Fibroblast of skin of left quadriceps (primary cell): ENCODE measurements around the gene CKAP4.

Source experiments
- DNase-seq, 2 experiments: peaks; one replicate each; pipeline ENCODE4 v3.0.0-alpha.2; 2013; ENCODE audit warnings: low read depth in 2 of 2

Gene CKAP4

DNA sequence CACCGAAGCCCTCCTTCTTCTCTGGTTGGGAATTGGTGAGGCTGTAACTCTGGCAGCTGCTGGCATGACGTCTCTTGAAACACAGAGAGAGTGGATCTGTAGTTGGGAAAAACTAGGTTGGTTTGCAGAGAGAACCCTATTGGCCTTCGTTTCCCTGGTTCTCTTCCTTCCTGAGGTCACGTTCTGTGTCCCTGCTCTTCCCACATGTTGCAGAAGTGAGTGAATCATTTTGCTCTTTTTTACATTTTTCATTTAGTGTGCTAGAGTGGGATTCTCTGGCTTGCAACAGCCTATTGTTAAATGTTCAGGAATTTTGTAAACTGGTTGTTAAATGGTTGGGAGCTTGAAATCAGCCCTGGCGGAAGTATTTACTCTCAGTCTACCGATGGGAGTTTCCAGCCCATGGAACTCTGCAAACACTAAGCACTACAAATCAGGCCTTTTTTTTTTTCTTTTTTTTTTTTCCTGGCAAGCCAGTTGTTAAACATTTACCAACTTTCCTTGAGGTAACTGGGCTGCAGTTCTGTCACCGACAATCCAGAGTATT lies 26.8 kb upstream of the CKAP4 start:
- no peak for DNase-seq

DNA sequence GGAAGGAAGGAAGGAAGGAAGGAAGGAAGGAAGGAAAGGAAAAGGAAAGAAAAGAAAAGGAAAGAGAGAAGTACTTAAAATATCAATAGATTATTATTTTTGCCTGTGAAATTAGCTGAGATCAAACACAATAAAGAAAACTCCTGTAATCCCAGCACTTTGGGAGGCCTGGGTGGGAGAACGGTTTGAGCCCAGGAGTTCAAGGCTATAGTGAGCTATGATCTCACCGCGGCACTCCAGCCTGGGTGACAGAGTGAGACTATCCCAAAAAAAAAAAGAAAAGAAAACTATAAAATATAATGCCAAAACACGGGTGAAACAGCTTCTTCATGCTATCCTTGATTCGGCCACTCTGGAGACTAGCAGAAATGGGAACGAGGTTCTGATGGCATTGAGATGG lies 26.2 kb upstream of the CKAP4 start:
- DNase-seq: no peak

DNA sequence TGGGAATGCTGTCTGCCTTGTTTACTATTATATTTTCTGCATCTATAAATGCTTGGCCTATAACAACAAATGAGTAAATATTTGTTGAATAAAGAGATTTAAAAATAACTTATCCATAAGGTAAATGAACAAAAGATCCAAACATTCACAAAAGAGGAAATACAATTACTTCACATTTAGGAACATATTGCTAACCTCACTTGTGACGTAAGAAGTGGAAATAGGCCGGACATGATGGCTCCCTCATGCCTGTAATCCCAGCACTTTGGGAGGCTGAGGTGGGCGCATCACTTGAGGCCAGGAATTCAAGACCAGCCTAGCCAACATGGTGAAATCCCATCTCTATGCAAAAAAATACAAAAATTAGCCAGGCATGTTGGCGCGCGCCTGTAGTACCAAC lies 25.7 kb upstream of the CKAP4 start:
- no peak for DNase-seq

DNA sequence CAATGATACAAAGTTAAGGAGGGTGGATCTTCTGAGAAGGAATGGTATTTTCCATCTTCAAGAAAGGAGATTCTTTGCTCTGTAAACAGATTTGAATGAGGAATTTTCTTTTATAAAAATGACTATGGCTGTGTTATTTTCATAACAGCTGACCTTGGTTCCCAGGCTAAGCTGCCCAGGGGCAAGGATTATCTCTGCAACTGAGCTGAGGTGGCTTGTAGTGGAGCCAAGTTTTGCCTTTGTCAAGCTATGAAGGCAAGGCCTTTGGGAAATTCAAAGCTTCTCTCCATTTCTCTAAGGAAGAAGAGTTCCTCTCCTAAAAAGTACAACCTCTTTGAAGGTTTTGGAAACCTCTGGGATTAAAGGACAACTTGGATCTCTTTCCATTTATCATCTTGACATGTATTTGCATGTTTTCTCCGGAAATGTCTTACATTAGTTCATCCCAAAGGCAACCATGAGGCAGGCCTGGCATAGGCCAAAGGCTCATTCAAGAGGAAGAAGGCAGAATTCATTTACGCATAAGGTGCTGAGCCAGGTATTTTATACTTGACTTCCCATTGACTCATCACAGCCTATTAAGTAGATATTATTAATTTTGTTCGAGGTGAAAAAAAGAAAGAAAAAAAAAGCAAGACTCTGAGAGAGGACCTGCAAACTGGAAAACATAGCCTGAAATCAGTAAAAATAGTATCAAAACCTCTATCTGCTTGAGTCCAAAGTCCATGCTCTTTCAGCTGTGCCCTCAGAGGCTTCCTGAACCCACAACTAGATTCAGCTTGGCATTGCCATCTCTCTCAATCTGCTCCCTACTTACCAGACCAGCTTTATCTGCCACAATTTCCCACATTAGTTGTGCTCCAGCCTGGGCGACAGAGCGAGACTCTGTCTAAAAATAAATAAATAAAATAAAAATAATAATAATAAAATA lies 24.0 kb upstream of the CKAP4 start:
- no peak for DNase-seq

DNA sequence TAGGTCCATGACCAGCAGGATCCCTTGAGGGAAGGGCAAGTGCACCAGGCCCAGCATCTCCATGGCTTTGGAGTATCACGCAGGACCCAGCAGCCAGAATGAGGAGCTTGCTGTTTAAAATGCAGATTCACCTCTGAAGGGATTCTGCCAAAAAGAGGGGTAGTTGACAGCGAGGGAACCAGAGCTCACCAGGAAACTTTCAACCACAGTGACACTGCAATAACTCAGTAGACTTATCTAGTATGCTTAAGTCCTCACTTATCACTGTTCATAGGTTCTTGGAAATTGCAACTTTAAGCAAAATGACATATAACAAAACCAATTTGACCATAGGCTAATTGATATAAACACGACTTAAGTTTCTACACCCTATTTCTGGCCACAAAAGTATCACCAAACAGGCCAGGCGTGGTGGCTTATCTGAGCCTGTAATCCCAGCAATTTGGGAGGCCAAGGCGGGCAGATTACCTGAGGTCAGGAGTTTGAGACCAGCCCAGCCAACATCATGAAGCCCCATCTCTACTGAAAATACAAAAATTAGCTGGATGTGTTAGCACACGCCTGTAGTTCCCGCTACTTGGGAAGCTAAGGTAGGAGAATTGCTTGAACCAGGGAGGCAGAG lies 21.4 kb upstream of the CKAP4 start:
- no peak for DNase-seq

DNA sequence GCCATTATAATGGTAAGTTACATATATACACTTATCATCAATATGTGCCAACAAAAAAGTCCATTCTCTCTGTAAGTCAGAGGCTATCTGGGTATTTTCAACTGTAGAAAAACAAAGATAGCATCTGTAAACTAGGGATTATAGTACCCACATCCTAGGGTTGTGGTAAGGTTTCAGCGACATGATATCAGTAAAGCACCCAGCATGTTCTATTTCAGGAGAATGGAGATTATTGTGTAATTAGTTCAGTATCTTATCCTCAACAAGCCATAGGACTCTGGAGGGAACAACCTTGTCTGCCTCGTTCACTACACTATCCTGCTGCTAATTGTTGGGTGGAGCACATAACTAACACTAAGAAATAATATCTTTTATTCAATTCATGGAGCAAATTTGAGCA lies 19.7 kb upstream of the CKAP4 start:
- no peak for DNase-seq

DNA sequence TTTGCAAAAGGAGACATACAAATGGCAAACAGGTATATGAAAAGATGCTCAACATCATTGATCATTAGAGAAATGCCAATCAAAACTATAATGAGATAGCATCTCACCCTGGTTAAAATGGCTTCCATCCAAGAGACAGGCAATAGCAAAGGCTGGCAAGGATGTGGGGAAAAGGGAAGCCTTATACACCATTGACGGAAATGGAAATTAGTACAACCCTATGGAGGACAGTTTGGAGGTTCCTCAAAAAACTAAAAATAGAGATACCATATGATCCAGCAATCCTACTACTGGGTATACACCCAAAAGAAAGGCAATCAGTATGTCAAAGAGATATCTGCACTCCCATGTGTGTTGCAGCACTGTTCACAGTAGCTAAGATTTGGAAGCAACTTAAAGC lies 17.3 kb upstream of the CKAP4 start:
- DNase-seq: no peak

DNA sequence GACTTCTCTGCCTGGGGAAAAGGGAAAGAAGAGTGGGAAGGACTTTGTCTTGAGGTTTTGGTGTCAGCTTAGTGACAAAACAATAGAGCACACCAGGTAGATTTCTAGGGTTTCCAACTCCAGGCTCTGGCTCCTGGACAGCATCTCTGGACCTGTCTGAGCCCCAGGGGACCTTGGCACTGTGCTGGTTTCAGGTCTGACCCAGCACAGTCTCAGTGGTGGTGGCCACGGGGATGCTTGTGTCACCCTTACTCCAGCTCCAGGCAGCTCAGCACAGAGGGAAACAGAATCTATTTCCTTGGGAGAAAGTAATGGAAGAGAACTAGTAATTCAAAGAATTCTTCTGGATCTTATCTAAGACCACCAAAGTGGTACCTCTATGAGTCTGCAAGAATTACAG lies 11.1 kb upstream of the CKAP4 start:
- DNase-seq: no peak

DNA sequence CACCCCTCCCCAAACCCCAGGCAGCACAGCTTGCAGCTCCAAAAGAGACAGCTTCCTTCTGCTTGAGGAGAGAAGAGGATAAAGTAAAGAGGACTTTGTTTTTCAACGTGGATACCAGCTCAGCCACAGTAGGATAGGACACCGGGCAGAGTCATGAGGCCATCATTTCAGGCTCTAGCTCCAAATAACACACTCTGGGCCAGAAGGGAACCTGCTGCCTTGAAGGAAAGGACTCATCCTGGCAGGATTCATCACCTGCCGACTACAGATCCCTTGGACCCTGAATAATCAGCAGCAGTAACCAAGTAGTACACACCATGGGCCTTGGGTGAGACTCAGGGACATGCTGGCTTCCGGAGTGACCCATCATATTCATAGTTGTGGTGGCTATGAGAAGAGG lies 10.4 kb upstream of the CKAP4 start:
- no peak for DNase-seq

DNA sequence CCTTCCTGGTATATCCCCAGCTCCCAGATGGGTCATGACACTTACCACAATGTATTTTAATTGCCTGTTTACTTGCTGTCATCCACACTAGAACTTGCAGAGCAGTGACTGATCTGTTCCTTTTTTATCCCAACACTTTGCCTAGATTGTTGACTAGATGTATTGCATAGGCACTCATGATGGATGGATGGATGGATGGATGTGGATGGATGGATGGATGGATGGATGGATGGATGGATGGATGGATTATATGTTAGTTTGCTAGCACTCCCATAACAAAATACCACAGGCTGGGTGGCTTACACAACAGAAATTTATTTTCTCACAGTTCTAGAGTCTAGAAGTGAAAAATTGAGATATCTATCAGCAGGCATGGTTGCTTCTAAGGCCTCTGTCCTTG lies 8.7 kb upstream of the CKAP4 start:
- DNase-seq: no peak

DNA sequence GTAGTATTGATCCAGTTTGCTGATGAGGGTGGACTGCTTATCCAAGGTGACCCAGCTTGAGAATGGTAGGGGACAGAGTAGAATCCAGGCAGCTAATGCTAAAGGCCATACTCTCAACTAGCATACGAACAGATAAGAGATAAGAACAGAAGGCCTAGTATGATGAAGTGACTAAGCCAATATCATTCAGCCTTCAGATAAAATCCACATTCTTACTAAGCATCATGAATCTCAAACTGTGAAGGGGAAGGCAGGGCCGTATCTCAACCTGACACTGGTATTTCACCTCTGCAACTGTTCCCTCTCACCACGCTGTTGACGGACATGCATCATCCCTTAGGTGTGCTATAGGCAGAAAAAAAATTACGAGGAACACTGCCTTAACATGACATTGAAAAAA lies 8.1 kb upstream of the CKAP4 start:
- no peak for DNase-seq

DNA sequence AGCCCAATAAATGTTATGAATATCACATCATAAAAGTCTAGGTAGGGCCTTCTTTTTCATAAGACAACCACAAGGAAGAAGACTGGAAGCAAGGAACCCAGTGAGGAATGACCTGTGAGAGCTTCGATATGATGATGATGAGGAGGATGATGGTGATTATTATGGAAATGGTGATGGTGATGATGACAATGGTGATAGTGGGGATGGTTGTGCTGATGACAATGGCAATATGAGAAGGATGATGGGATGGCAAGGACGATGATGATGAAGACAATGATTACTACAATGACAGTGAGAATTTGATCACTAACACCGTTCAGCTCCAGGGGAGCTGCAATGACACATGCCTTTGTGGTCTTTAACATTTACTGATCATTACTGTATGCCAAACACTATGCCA lies 7.7 kb upstream of the CKAP4 start:
- DNase-seq: no peak

DNA sequence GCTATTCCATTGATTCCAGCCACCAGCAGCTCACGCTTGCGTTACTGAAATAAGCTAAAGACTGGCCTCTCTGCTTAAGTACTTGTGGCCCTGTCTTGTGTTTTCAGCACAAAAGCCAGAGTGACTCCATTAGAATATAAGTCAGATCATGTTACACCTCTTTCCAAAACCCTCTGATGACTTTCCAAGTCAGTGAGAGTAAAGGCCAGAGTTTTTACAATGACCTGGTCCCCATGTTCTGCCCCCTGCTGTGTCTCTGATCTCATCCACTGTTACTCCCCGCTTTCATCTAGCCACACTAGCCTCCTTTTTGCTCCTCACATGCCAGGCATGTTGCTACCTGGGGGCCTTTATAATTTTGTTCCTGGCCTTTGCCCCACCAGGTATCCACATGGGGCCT lies 6.9 kb upstream of the CKAP4 start:
- no peak for DNase-seq

DNA sequence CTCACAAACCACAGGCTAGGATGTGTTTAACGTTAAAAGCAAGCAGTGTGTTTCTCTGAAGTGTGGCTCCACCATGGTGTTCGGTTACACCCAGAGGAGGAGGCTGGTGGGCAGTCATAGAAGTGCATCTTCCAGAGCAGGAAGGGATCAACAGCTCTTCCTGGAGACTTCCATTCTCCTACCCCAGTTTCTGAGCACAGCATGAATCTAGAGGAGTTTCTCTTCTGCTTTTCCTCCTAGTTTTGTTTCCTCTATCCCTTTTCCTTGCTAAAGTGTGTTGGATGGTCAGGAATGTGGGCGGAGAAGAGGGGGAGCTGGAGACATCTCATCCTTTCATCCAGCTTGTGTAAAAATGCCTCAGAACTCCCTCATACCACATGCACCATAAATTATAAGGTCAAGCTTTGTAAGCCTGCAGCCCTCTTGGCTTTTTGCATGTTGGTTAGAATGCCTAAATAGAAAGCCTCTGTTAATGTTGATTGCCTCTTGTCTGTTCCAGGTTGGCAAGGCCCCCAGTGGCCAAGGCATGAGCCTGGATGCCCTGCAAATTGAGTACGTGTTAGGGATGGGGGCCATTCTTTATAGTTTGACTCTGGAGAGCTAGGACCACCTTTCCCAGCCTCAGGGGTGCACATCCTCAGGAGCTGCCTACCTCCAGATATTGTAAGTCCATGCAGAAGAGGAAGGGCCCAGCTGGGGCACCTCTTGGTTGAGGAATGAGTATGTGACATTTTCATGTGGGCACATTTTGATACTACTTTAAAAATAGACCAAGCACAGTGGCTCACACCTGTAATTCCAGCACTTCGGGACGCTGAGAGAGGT lies 4.0 kb upstream of the CKAP4 start:
- peak; percentile 63 to 66 for DNase-seq

DNA sequence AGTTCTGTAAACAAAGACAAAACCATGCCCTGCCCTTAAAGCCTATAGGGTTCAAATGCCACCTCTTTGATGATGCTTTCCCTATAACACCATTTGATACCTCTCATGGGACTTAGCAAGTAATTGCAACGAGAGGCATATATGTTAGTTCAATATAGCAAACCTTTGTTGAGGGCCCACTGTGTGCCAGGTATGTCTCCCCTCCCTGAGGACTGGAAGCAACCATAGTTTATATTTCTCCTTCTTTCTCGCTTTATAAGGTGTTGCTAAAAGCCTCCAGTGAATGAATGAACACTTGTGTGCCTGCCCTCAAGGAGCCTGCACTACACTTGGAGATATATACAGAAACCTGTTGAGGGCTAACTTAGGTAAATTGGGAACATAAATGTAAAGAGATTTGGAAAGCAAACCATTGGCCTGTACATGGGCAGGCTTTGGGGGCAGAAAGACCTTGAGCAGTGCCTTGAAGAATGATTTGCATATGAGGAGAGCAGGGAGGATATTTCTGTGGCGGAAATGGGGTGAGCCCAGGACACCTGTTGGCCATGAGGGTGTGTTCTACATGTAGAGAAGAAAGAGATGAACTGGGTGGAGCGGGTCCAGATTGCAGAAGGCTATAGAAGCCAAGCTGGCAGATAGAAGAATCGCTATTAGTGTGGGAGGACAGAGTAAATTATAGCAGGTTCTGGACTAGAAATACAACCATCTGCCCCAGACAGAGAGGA lies 1.8 kb upstream of the CKAP4 start:
- no peak for DNase-seq

DNA sequence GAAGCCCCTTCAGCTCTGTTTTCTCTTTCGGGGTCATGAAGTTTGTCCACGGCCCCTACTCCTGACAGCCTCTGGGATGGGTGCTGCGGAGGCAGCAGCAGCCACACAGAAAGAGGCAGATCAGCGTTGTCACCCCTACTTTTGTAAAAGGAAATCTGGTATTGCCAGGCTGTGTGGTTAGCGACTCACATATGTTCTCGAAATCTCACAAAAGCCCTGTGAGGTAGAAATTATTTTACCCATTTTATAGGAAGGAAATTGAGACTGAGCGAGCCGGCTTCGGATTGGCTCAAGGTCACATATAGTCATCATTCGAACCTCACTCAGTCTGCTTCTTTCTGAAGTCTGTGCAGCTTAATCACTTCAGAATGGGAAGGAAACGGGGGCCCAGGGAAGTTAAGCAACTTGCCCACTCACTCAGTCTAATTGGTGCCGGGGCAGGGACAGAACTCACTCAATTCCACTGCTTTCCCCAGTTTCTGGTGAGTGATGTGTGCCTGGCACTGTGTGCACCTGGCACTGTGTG lies 1.1 kb upstream of the CKAP4 start:
- DNase-seq: peak; percentile 55 to 57

DNA sequence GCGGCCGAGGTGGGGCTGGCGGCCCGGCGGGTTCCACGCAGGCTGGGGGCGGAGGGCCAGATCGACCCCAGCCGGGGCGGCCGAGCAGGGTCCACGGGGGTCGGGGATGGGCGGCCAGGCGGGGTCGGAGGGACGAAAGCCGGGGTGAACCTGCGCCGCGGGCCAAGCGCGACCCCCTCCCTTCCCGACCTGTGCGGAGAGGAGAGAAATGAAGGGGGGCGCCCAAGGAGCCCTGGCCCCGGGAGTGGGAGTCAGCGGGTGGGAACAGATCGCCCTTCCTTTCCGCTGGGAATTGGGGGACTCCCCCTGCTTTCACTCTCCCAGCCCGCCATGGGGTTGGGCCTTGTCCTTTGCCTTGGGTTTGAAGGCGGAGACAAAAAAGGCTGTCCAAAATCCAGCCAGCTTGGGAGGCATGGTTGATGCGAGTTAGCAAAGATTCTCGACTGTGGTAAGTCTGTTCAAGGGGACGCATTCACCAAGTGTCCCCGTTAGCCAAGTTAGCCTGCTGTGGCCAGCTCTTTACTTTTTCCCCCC lies 559 bp upstream of the CKAP4 start:
- peak; percentile 62 to 63 for DNase-seq

DNA sequence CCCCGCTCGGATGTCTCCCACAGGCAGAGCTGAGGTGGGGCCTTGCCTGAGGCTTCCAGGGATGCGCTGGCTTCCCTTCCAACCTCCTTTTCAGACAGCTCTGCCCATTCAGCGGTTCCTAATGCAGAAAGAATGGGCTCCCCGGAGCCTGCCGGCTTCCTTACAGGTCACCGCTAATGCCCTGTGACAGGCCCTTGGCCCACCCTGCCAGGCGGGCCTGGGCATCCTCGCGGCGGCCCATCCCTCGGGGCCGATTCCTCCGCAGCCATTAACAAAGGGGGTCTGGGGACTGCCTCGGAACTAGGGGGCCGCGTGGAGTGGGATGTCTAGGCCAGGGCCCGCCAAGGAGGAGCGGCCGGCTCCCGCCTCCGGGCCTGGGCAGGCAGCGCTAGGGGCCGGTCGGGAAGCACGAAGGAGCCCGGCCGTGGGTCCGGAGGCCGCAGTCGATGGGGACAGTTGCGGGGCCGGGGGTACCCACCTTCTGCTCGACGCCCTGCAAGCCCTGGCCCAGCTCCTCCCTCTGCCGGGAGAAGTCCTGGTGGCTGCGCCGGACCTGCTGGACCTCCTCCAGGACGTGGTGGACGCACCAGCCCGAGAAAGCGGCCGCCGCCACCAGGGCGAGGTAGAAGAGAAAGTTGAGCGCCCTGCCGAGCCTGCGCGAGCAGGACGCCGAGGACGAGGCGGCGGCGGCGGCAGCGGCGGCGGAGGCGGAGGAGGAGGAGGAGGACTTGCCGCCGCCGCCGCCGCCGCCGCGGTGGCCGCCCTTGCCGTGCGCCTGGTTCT lies 738 bp downstream of the CKAP4 start:
- DNase-seq: peak; percentile 15 to 20

DNA sequence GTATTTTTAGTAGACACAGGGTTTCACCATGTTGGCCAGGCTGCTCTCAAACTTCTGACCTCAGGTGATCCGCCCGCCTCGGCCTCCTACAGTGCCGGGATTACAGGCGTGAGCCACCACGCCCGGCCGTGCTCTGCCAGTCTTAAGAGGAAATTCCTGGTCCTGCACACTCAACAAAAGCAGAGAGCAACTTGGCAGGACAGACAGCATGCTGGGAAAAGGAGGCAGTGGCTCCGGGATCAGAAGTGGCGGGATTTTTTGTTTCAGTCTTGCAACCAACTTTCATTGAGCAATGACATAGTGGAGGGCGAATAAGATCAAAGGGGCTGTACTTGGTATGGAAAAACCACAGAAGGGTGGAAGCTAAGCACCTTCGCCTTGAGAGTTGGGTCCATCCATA lies 2.1 kb downstream of the CKAP4 start:
- DNase-seq: peak; percentile 27 to 29

DNA sequence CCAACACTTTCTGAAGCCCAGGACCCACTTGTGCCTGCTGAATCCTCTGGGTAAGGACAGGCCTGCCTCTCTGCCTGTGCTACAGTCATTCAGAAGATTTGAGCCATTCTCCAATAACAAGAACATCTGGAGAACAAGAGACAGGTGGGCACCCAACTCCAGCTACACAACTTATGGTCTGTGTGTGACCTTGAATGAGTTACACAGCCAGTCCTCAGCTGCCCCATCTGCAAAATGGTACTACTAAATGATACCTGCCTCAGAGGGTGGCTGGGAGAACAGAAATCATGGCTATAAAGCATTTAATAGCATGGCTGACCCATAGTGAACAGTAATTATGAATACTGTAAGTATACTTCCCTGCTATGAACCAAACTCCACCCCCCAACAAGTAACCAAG lies 4.2 kb downstream of the CKAP4 start:
- no peak for DNase-seq
